Measurements from ENCODE around the gene DLX3.

DLX3 gene

GRCh38 chr17:49987681-49988441 is 7.2 kb downstream of the DLX3 start:
- TF ChIP-seq CTCF (IDR thresholded peaks at IDR 0.05), result no peak

- no peak for TF ChIP-seq CTCF (IDR thresholded peaks at IDR 0.05)
Measured at GRCh38 chr17:49987290-49987585, 7.8 kb downstream of the DLX3 start.

GRCh38 chr17:49986396-49987289 is 8.4 kb downstream of the DLX3 start:
- TF ChIP-seq CTCF (IDR thresholded peaks at IDR 0.05), result no peak

GRCh38 chr17:49985310-49985990 is 9.6 kb downstream of the DLX3 start:
- TF ChIP-seq CTCF (IDR thresholded peaks at IDR 0.05), result no peak

GRCh38 chr17:49984776-49985175 is 10.2 kb downstream of the DLX3 start:
- TF ChIP-seq CTCF (IDR thresholded peaks at IDR 0.05), result no peak

GRCh38 chr17:49984283-49984682 is 10.7 kb downstream of the DLX3 start:
- no peak for TF ChIP-seq CTCF (IDR thresholded peaks at IDR 0.05)

GRCh38 chr17:49980703-49981197 is 14.3 kb downstream of the DLX3 start:
- no peak for TF ChIP-seq CTCF (IDR thresholded peaks at IDR 0.05)

All from LNCAP (cell line).